ENCODE measurements around the gene ARHGAP26. TPM values are rescaled to one million over a fixed set of nuclear protein-coding genes. Genes with fewer than 3 reads are reported as not detected.

Gene ARHGAP26
- total RNA-seq, 1 experiment from 2014 or later = 11.8 TPM

DNA sequence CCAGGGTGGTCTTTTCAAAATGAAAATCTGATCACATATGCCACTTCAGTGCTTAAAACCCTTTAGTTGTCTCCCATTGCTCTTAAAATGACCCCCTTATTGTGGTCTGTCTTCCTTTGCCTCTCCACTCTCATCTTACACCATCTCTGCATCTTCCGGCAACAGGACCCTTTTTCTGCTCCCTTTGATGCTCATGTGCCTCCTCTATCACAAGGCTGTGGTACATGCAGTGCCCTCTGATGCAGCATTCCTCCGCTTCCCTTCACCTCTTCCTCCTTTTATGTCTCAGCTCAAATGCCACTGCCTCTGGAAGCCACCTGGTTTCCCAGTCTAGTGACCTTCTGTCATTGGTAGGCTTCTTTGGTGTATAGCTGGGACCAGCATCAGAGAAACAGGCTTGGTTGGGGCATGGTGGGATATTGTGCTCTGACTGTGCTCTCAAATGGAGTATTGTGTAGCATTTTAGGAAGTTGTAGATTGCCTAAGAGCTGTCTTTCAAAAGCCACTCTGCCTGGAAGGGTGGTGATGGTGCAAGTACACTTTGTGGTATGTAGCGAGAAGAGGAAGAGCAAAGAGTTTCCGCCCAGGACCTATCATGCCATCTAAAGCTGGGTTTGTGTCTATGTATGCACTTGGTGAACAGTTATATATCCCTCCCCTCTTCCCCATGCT is 28.1 kb downstream of the ARHGAP26 start:
- no peak for DNase-seq (ENCODE audit: low read depth, low spot score)
- in situ Hi-C loops (cut with HindIII; ENCODE audit: low pct_unique_long_range_greater_than_20kb, low sequenced_read_pairs) = no loop called here

DNA sequence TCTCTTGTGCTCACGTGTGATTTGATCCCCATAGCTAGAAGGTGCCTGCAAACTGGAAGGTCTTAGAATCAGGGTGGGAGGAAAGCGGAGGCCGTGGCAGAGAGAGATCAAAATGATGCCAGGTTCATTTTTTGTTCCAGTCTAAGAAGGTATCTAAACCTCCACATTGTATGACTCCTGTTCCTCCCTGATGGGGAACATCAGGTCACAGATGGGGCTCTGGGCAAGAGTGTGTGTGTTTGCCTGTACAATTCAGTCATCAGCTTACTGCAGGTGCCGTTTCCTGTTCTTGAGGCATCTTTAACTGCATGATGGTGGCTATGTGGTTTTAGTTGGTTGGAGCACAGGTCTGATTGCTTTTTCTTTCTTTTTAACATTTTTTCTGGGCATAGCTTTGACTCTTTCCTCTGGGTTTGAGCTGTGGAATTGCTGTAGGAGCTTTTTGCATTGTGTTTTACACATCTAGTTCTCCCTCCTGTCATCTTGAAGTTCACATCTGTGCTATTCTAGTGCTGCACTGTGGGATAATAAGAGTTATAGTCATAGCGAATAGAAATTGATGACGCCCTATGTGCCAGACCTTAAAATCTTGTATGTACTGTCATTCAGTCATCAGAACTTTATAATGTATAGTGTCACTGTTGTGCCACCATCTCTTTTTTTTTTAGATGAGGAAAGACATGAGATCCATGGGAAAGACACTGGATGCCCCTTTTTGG is 30.8 kb downstream of the ARHGAP26 start:
- DNase-seq (ENCODE audit: low read depth, low spot score) = no peak
- in situ Hi-C loops (cut with HindIII; ENCODE audit: low pct_unique_long_range_greater_than_20kb, low sequenced_read_pairs) = no loop called here

GRCh38 chr5:142801495-142801871 is 31.3 kb downstream of the ARHGAP26 start:
- in situ Hi-C loops (cut with HindIII; ENCODE audit: low pct_unique_long_range_greater_than_20kb, low sequenced_read_pairs) = no loop called here

GRCh38 chr5:142803428-142804125 is 33.4 kb downstream of the ARHGAP26 start:
- no peak for DNase-seq (ENCODE audit: low read depth, low spot score)
- in situ Hi-C loops (cut with HindIII; ENCODE audit: low pct_unique_long_range_greater_than_20kb, low sequenced_read_pairs) = no loop called here

More at GRCh38 chr5:142801495-142801871, 31.3 kb downstream of the ARHGAP26 start:
- DNase-seq (ENCODE audit: low read depth, low spot score) = no peak

GRCh38 chr5:142805339-142805738 is 35.2 kb downstream of the ARHGAP26 start:
- no peak for DNase-seq (ENCODE audit: low read depth, low spot score)
- in situ Hi-C loops (cut with HindIII; ENCODE audit: low pct_unique_long_range_greater_than_20kb, low sequenced_read_pairs) = no loop called here

DNA sequence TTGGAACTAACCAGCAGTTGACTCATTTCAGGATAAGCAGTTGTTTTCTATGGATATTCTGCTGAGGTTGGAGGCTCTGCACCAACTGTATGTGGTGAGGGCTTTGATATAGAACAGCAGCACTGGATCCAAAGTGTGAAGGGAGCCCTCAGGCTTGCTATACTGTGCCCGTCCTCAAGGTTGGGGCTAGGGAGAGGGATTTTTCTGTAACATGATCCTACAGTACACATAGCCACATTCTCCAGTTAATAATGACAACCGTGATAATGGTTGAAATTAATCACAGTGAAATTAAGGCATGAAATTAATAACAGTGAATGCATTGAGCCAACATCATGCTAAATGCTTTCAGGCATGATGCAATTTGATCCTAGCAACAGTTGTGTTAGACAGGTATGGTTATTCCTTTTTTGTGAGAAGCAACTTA is 36.7 kb downstream of the ARHGAP26 start:
- in situ Hi-C loops (cut with HindIII; ENCODE audit: low pct_unique_long_range_greater_than_20kb, low sequenced_read_pairs) = no loop called here
- no peak for DNase-seq (ENCODE audit: low read depth, low spot score)

GRCh38 chr5:142807372-142807911 is 37.3 kb downstream of the ARHGAP26 start:
- no peak for DNase-seq (ENCODE audit: low read depth, low spot score)
- in situ Hi-C loops (cut with HindIII; ENCODE audit: low pct_unique_long_range_greater_than_20kb, low sequenced_read_pairs) = no loop called here

DNA sequence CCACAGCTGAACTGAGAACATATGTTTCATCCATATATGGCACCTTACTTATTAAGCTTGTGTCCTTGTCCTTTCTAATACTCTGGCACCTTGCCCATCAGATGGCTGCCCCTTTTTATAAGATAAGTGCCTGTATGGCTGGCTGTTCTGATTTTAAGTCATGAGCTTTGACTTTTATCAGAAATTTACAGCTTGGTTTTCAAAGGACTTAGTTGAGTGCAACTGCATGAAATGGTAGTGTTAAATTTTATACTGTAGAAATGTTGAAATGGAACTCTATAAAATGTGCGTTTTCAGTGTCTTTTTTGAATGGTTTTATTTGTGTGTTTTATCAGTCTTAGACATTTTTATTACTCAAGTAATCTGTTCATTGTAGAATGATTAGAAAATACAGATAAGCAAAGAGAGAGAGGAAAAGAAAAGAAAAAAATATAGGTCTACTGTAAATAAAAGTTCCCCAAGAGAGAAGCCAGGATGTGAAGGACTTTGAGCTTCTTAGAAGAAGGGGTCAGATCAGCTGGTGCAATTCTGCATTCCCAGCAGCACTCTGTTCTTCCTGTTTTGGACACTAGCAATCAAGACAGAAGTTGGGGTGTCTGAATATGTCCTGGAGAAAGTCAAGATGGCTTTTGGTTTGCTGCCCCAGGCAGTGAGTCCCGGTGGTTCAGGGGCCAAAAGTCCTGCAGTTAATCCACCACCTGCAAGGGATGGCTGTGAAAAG is 38.9 kb downstream of the ARHGAP26 start:
- in situ Hi-C loops (cut with HindIII; ENCODE audit: low pct_unique_long_range_greater_than_20kb, low sequenced_read_pairs) = no loop called here
- DNase-seq (ENCODE audit: low read depth, low spot score) = no peak

GRCh38 chr5:142810081-142810480 is 39.9 kb downstream of the ARHGAP26 start:
- DNase-seq (ENCODE audit: low read depth, low spot score) = peak; percentile 52
- in situ Hi-C loops (cut with HindIII; ENCODE audit: low pct_unique_long_range_greater_than_20kb, low sequenced_read_pairs) = no loop called here

DNA sequence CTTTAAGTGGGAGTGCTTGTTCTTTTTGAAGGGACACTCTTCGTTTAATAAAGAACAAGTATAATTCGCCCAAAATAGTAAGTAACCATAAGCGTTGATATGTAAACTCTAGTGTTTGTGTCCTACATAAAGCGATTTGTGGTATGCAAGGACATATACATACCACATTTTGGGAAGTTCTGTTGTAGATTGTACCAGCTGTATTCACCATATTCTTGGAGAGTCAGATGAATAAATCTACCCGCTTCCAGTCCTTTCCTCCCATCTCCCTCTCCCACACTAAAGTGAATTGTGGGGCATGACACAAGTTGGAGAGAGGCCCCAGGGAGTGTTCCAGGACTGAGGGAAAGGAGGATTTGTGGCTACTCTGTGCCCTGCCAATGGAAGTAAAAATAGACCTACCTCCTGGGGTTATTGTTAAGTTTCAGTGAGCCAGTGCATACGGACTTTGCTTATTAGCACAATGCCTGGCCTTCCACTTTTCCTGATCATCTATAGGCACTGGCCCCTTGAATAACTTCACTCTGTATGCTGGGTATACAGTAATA is 40.6 kb downstream of the ARHGAP26 start:
- DNase-seq (ENCODE audit: low read depth, low spot score) = no peak
- in situ Hi-C loops (cut with HindIII; ENCODE audit: low pct_unique_long_range_greater_than_20kb, low sequenced_read_pairs) = no loop called here

DNA sequence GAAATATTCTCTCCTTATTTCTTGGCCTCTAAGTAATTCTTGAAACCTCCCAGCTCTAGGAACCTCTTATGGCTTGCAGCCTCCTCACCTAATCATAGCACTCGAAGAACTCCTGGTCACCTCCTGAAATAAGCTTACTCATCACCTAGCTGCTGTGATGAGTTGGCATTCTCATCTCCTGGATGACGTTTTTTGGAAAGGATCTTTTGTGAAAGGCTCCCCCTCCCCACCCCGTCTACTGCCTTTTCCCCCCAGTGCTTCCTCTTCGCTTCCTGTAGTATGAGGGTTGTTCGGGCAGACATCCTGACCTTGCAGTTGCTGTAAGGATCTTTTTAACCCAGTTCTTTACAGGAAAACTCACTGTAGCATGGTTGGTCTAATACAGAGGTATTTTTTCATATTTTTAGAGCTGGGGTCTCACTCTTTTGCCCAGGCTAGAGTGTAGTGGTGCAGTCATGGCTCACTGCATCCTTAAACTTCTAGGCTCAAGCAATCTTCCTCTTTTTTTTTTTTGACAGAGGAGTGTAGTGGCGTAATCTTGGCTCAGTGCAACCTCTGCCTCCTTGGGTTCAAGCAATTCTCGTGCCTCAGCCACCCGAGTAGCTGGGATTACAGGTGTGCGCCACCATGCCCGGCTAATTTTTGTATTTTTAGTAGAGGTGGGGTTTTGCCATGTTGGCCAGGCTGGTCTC is 41.8 kb downstream of the ARHGAP26 start:
- no peak for DNase-seq (ENCODE audit: low read depth, low spot score)
- in situ Hi-C loops (cut with HindIII; ENCODE audit: low pct_unique_long_range_greater_than_20kb, low sequenced_read_pairs) = no loop called here

GRCh38 chr5:142813220-142813619 is 43.0 kb downstream of the ARHGAP26 start:
- in situ Hi-C loops (cut with HindIII; ENCODE audit: low pct_unique_long_range_greater_than_20kb, low sequenced_read_pairs) = no loop called here
- DNase-seq (ENCODE audit: low read depth, low spot score) = no peak

DNA sequence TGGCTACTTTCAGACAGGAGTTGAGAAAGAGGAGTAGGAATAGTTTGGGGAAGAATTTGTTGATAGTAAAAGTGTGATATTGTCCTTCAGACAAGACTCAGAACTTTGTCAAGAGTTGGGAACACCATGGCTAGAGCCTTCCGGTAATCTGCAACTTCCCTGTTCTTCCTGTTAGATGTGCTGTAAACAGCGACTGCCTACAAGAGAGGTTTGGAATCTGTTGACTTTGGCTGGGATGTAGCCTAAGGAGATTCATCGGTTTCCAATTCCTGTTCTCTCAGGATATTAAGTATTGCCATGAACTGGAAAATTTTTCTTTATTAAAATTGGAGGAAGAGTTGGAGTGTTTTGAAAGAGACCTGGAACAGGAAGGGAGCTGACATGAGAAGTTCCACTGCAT is 43.9 kb downstream of the ARHGAP26 start:
- in situ Hi-C loops (cut with HindIII; ENCODE audit: low pct_unique_long_range_greater_than_20kb, low sequenced_read_pairs) = no loop called here
- DNase-seq (ENCODE audit: low read depth, low spot score) = no peak

GRCh38 chr5:142815469-142815868 is 45.3 kb downstream of the ARHGAP26 start:
- in situ Hi-C loops (cut with HindIII; ENCODE audit: low pct_unique_long_range_greater_than_20kb, low sequenced_read_pairs) = no loop called here
- no peak for DNase-seq (ENCODE audit: low read depth, low spot score)

GRCh38 chr5:142816531-142817430 is 46.6 kb downstream of the ARHGAP26 start:
- DNase-seq (ENCODE audit: low read depth, low spot score) = peak; percentile 61
- in situ Hi-C loops (cut with HindIII; ENCODE audit: low pct_unique_long_range_greater_than_20kb, low sequenced_read_pairs) = no loop called here

DNA sequence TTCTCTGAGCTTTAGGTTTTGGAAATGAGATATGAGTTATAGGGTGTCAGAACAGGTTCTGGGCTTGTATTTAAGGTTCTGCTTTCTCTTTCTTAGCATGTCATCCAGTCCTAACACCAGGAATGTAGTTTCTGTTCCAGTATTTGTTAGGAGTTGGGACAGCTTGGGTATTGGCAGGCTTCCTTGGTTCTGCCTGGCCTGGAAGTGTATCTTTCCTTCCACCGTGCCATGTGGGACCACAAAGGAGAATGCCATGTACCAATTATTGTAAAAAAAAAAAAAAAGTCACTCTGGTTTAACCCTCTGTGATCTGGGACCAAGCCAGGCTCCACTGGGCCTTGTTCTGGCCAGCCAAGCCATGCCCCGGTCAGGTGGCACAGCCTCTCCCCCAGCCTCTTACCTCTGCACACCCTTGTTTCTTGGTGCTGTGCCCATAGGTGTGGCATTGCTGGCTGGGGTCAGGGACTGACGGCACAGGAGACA is 47.8 kb downstream of the ARHGAP26 start:
- no peak for DNase-seq (ENCODE audit: low read depth, low spot score)
- in situ Hi-C loops (cut with HindIII; ENCODE audit: low pct_unique_long_range_greater_than_20kb, low sequenced_read_pairs) = no loop called here

All from SK-MEL-5 (cell line).